BJ (cell line): Measurements from ENCODE around the gene RBBP8NL. TPM values are rescaled to one million over a fixed set of nuclear protein-coding genes. Genes with fewer than 3 reads are reported as not detected.

Experiments used
- CTCF ChIA-PET: fragments of 350-600 bp; formaldehyde crosslinking; extraction: SDS; loops from one replicate; lab custom pipeline; 2021; ENCODE audit warnings: antibody characterized with exemption, inconsistent platforms; lab: Yijun Ruan, JAX
- POLR2A ChIA-PET: fragments of 300-600 bp; sonication (Branson Sonifier 250); formaldehyde crosslinking; extraction: SDS; loops from one replicate; lab custom pipeline; 2021; ENCODE audit warnings: antibody characterized with exemption; lab: Charles Lee
- DNase-seq: peaks from one replicate; pipeline ENCODE4 v3.0.0-alpha.2; 2011; ENCODE audit warnings: low read depth
- H3K27me3 ChIP-seq: 2 replicates; pipeline ENCODE4 v1.6.0; 2011; ENCODE audit warnings: low read length; ENCODE audit not compliant: control insufficient read depth, insufficient read depth
- H3K36me3 ChIP-seq: 2 replicates; pipeline ENCODE4 v1.5.1; 2011; ENCODE audit warnings: low read length; ENCODE audit not compliant: control insufficient read depth, insufficient read depth
- H3K4me3 ChIP-seq: 2 replicates; pipeline ENCODE4 v1.5.1; 2011; ENCODE audit warnings: low read depth, mild to moderate bottlenecking, control low read depth, low read length
- CTCF ChIP-seq: IDR thresholded peaks from 2 replicates; pipeline ENCODE4 v1.5.1; 2011; ENCODE audit warnings: low read depth, mild to moderate bottlenecking, control low read depth, inconsistent platforms, low read length, moderate library complexity; ENCODE audit not compliant: insufficient read depth
- polyA plus RNA-seq: library from polyadenylated mRNA; depleted of rRNA; stranded (reverse); fragments of >200 nt; gene quantifications from 2 replicates; pipeline ENCODE4 v1.2.3, GENCODE V29; 2011

Gene RBBP8NL
- polyA plus RNA-seq, 1 experiment: not detected

GRCh38 chr20:62455929-62456328 lies 28.6 kb upstream of the RBBP8NL start:
- POLR2A ChIA-PET: no interaction called here
- TF ChIP-seq CTCF: no peak
- Histone ChIP-seq H3K4me3 (no peak overlapping the region), H3K27me3 (peaks cover 4% of the 10 kb centered on the region), H3K36me3 (no peaks in the 10 kb centered on the region)
- CTCF ChIA-PET: no interaction called here
- no peak for DNase-seq

GRCh38 chr20:62454904-62455636 lies 27.7 kb upstream of the RBBP8NL start:
- H3K27me3 ChIP-seq: peaks cover 4% of the 10 kb centered on the region
- CTCF ChIA-PET: no interaction called here
- DNase-seq: no peak

GRCh38 chr20:62453186-62453808 lies 26.0 kb upstream of the RBBP8NL start:
- CTCF ChIA-PET: no interaction called here
- DNase-seq: no peak
- Histone ChIP-seq H3K27me3 (peaks cover 4% of the 10 kb centered on the region), H3K36me3 (no peaks in the 10 kb centered on the region), H3K4me3 (no peak overlapping the region)
- POLR2A ChIA-PET: no interaction called here
- no peak for TF ChIP-seq CTCF

More at GRCh38 chr20:62454904-62455636, 27.7 kb upstream of the RBBP8NL start:
- POLR2A ChIA-PET: no interaction called here
- Histone ChIP-seq H3K4me3 (no peak overlapping the region), H3K36me3 (no peaks in the 10 kb centered on the region)
- TF ChIP-seq CTCF: no peak

- CTCF ChIA-PET: no interaction called here
- no peak overlapping the region for H3K4me3 ChIP-seq
- H3K27me3 ChIP-seq: peaks cover 4% of the 10 kb centered on the region
- no peaks in the 10 kb centered on the region for H3K36me3 ChIP-seq
- no peak for DNase-seq
- TF ChIP-seq CTCF: no peak
- POLR2A ChIA-PET: no interaction called here
These were observed 25.2 kb upstream of the RBBP8NL start for GRCh38 chr20:62452475-62453095.

GRCh38 chr20:62451970-62452369 lies 24.6 kb upstream of the RBBP8NL start:
- Histone ChIP-seq H3K36me3 (no peaks in the 10 kb centered on the region), H3K27me3 (peaks cover 4% of the 10 kb centered on the region), H3K4me3 (no peak overlapping the region)
- TF ChIP-seq CTCF: no peak
- CTCF ChIA-PET: no interaction called here
- no peak for DNase-seq
- POLR2A ChIA-PET: no interaction called here
